Stomach (tissue), 9 donors: ENCODE results near the gene HDHD2. TPM values are rescaled to one million over a fixed set of nuclear protein-coding genes. Genes with fewer than 3 reads are reported as not detected.

Experiments used
- DNase-seq, 2 donors: peaks; one replicate each; pipeline versions ENCODE4 v3.0.0 to v3.0.0-alpha.2; 2013 to 2019
- H3K27ac ChIP-seq, 5 donors: fragments of 200-600 bp in 4 of 5; sonication (generic) in 4 of 5; one replicate each; pipeline ENCODE4 v1.5.1; 2013 to 2019; ENCODE audit warnings: mild to moderate bottlenecking in 1 of 5, moderate library complexity in 1 of 5
- H3K27me3 ChIP-seq, 3 donors: fragments of 200-600 bp; sonication (generic); one replicate each; pipeline ENCODE4 v1.5.1; 2017 to 2019; ENCODE audit warnings: mixed run types in 1 of 3
- H3K36me3 ChIP-seq, 4 donors: fragments of 200-600 bp; sonication (generic); 1 replicate in 3 of 4; 2 replicates in 1 of 4; pipeline ENCODE4 v1.5.1; 2016 to 2019
- H3K4me1 ChIP-seq, 4 donors: fragments of 200-600 bp; sonication (generic); one replicate each; pipeline ENCODE4 v1.5.1; 2016 to 2019
- H3K4me3 ChIP-seq, 4 donors: fragments of 200-600 bp; sonication (generic) in 3 of 4; one replicate each; pipeline ENCODE4 v1.5.1; 2016 to 2019; ENCODE audit warnings: mild to moderate bottlenecking in 1 of 4
- H3K9me3 ChIP-seq, 4 donors: fragments of 200-600 bp; sonication (generic); one replicate each; pipeline ENCODE4 v1.5.1; 2016 to 2019
- EP300 ChIP-seq: sonication (generic); formaldehyde crosslinking; IDR thresholded peaks from one replicate; pipeline ENCODE4 v1.6.1; 2017; ENCODE audit warnings: antibody characterized with exemption
- POLR2A ChIP-seq, 4 donors: fragments of 450-650 bp; IDR thresholded peaks; one replicate each; pipeline ENCODE4 v1.6.1; 2016; ENCODE audit warnings: antibody characterized with exemption in 4 of 4, control low read depth in 2 of 4, mild to moderate bottlenecking in 1 of 4, moderate library complexity in 1 of 4
- POLR2AphosphoS5 ChIP-seq, 3 donors: sonication (generic); formaldehyde crosslinking; IDR thresholded peaks; one replicate each; pipeline ENCODE4 v1.6.1; 2016; ENCODE audit warnings: antibody characterized with exemption in 3 of 3
- WGBS, 5 donors: extraction: QIAGEN DNeasy Blood & Tissue Kit in 3 of 5; methylation state at CpG; one replicate each; pipeline versions ENCODE4 v1.1.5 to v1.1.7; 2013 to 2018; 5-methylcytosine and 5-hydroxymethylcytosine counted together
- intact Hi-C: fragments of 100-400 bp; cut with DNase I; formaldehyde crosslinking; loops from one replicate; pipeline ENCODE4 v1.15.1; 2023; ENCODE audit warnings: low total_unique reads
- polyA plus RNA-seq, 3 donors: library from polyadenylated mRNA; stranded (reverse); fragments of 200-250 nt; gene quantifications; one replicate each; pipeline ENCODE4 v1.2.3, GENCODE V29; 2013
- total RNA-seq, 5 donors: library from RNA; depleted of rRNA; stranded (reverse); fragments of >200 nt; gene quantifications; one replicate each; pipeline versions ENCODE4 v1.1.0 to v1.2.3, GENCODE V29; 2014 to 2016
- TF ChIP-seq, protein P1 (sequence below), 7 experiments: fragments of 450-650 bp in 4 of 7; fragments of 200-600 bp in 3 of 7; sonication (generic) in 3 of 7; IDR thresholded peaks; one replicate each; pipeline ENCODE4 v1.5.1; 2016 to 2019; ENCODE audit warnings: antibody characterized with exemption in 7 of 7, control low read depth in 2 of 7, mild to moderate bottlenecking in 1 of 7
- donor health status: healthy with polysubstance abuse.
- donor health status: Bipolar disorder and iron deficiency.
- donor health status: healthy.

Gene HDHD2
- total and polyA plus RNA-seq, 8 donors = 14.5 to 93.7 (median 23.6) TPM

DNA sequence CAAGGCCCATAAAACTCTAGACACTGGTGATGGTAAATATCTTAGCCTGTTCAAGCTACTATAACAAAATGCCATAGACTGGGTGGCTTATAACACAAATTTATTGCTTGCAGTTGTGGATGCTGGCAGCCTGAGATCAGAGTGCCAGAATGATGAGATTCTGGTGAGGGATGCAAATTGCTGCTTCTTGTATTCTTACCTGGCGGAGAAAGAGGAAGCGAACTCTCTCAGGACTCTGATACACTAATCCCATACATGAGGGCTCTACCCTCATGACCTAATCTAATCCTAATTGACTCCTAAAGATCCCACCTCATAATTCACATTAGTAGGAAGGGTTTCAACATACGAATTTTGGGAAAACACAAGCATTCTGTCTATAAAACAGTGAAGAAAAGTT is 30.5 kb upstream of the HDHD2 start:
- Histone ChIP-seq H3K4me1 (peaks cover 0 to 7% (median 4%) of the 10 kb centered on the region in 4 donors), H3K4me3 (no peak overlapping the region), H3K27me3 (no peaks in the 10 kb centered on the region), H3K9me3 (peaks cover 0 to 5% (median 0%) of the 10 kb centered on the region in 4 donors), H3K27ac (no peak overlapping the region), H3K36me3 (no peaks in the 10 kb centered on the region)
- TF ChIP-seq EP300 (no peak), POLR2AphosphoS5 (IDR thresholded peaks at IDR 0.05) (no peak), POLR2A (IDR thresholded peaks at IDR 0.05) (no peak)
- TF ChIP-seq, protein P1, sequence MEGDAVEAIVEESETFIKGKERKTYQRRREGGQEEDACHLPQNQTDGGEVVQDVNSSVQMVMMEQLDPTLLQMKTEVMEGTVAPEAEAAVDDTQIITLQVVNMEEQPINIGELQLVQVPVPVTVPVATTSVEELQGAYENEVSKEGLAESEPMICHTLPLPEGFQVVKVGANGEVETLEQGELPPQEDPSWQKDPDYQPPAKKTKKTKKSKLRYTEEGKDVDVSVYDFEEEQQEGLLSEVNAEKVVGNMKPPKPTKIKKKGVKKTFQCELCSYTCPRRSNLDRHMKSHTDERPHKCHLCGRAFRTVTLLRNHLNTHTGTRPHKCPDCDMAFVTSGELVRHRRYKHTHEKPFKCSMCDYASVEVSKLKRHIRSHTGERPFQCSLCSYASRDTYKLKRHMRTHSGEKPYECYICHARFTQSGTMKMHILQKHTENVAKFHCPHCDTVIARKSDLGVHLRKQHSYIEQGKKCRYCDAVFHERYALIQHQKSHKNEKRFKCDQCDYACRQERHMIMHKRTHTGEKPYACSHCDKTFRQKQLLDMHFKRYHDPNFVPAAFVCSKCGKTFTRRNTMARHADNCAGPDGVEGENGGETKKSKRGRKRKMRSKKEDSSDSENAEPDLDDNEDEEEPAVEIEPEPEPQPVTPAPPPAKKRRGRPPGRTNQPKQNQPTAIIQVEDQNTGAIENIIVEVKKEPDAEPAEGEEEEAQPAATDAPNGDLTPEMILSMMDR (IDR thresholded peaks at IDR 0.05) = no peak
- WGBS, 5 donors = 81 to 91% (median 85%) methylated on average over 3 of the region's 3 CpGs
- DNase-seq = no peak
- intact Hi-C loops = no loop called here

DNA sequence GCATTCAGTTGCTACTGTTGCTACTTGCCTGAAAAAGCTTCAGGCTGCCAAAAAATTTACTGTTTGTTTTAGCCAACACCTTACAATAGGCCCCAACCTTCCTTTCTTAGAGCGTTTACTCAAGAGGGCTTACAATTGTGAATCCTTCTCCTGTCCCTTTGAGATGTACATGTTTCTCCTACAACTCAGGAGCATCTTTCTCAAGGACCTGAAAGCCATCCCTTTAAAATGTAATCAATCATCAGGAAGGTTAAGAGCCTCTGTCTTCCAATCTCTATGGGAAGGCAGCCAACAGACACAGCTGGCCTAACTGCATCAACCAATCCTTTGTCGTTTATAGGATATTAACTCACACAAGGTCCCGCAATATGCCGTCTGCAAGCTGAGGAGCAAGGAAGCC is 29.2 kb upstream of the HDHD2 start:
- Histone ChIP-seq H3K9me3 (peaks cover 0 to 2% (median 0%) of the 10 kb centered on the region in 4 donors), H3K36me3 (no peaks in the 10 kb centered on the region), H3K27ac (no peak overlapping the region), H3K4me1 (peaks cover 6 to 17% (median 14%) of the 10 kb centered on the region in 4 donors), H3K27me3 (no peaks in the 10 kb centered on the region), H3K4me3 (no peak overlapping the region)
- intact Hi-C loops = no loop called here
- DNase-seq = peak in 1 of 2 donors; percentile 59
- 18 to 38% (median 20%) methylated on average over 4 of the region's 4 CpGs for WGBS, 5 donors
- no peak for TF ChIP-seq POLR2AphosphoS5 (IDR thresholded peaks at IDR 0.05)
- TF ChIP-seq POLR2A (IDR thresholded peaks at IDR 0.05) = no peak
- TF ChIP-seq EP300 = no peak
- TF ChIP-seq, protein P1 (IDR thresholded peaks at IDR 0.05) = no peak

DNA sequence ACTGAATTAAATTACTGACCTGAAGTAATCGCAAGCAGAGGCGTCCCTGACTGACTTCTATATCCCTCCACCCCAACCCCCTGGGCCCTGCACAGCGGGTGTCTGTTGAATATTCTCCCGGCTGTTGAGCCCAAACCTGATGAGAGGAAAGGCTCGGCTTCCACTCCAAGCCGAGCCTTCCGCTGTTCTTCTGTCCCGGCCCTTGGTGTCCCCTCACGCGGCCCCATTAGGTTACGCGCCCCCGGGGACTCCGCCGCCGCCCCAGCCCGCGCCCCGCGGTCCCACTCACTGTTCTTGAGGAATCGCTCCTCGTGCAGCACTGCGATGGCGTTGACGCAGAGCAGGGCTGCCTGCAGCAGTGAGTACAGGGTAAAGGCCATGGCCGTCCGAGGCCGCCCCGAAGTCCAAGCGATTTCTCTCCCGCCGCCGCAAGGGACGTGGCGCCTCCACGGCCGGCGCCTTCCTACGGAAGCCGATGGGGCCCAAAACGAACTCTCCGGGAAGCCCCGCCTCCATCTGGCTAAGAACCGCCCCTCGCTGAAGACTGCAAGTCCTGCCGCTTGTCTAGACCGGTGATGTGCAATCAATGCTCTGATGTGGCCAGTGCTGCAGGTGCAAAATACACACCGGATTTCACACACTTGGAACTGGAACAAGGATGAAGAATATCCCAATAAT is 25.7 kb upstream of the HDHD2 start, which contains the start of gene IER3IP1:
Gene IER3IP1 (minus strand): TSS at position 467 of the 678 bp plus-strand sequence. CDS start 87 bp downstream, at position 380.
- intact Hi-C loops = no loop called here
- WGBS, 5 donors = 0 to 2% (median 1%) methylated on average over 25 to 48 of the region's 48 CpGs
- TF ChIP-seq POLR2AphosphoS5 (IDR thresholded peaks at IDR 0.05) (peak in 2 of 3 donors; percentile 84 to 92), POLR2A (IDR thresholded peaks at IDR 0.05) (no peak)
- TF ChIP-seq, protein P1 (IDR thresholded peaks at IDR 0.05) = peak in 1 of 7 experiments; percentile 25
- no peaks in the 10 kb centered on the region for H3K27me3 ChIP-seq
- no peaks in the 10 kb centered on the region for H3K9me3 ChIP-seq
- peak; percentile 90 to 96 for DNase-seq
- H3K27ac ChIP-seq = peak within 1 kb of the TSS; percentile 83 to 89 (median 86)
- H3K4me3 ChIP-seq = peak within 1 kb of the TSS; percentile 90 to 97 (median 96)
- peaks cover 12 to 41% (median 29%) of the 10 kb centered on the region in 4 donors for H3K4me1 ChIP-seq
- H3K36me3 ChIP-seq = no peaks in the 10 kb centered on the region

DNA sequence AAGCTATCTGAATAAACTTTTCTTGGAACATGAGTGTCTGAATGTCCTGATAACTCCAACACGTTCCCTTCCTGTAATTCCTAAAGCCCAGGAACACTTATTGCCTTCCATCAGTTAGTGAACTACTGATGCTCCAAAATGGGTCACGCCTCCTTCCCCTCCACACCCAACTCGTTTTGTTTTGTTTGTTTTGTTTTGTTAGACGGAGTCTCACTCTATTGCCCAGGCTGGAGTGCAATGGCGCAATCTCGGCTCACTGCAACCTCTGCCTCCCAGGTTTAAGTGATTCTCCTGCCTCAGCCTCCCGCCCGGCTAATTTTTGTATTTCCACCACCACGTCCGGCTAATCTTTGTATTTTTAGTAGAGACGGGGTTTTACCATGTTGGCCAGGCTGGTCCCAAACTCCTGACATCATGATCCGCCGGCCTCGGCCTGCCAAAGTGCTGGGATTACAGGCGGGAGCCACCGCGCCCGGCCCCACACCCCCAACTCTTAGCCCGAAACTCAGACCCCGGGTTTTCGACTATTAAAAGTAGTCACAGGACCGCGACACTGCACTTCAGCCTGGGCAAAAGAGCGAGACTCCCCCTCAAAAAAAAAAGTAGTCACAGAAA is 25.1 kb upstream of the HDHD2 start:
- H3K4me3 ChIP-seq = peak overlapping the region; percentile 90 to 97 (median 96)
- H3K27me3 ChIP-seq = no peaks in the 10 kb centered on the region
- no peaks in the 10 kb centered on the region for H3K9me3 ChIP-seq
- H3K27ac ChIP-seq = peak overlapping the region; percentile 83 to 89 (median 86)
- 1 to 4% (median 2%) methylated on average over 24 of the region's 24 CpGs for WGBS, 5 donors
- peaks cover 12 to 41% (median 29%) of the 10 kb centered on the region in 4 donors for H3K4me1 ChIP-seq
- H3K36me3 ChIP-seq = no peaks in the 10 kb centered on the region
- peak in 1 of 2 donors; percentile 22 for DNase-seq
- TF ChIP-seq EP300 = no peak
- no peak for TF ChIP-seq POLR2AphosphoS5 (IDR thresholded peaks at IDR 0.05)
- TF ChIP-seq, protein P1 (IDR thresholded peaks at IDR 0.05) = no peak
- TF ChIP-seq POLR2A (IDR thresholded peaks at IDR 0.05) = no peak
- intact Hi-C loops = no loop called here
